IMR-90 (cell line): ENCODE measurements around the gene WAC. TPM values are rescaled to one million over a fixed set of nuclear protein-coding genes. Genes with fewer than 3 reads are reported as not detected.

Experiments
- ATAC-seq: fragments of 200-7000 bp; cut with Tn5 transposase; 2 replicates; pipeline ENCODE4 v1.9.1; 2020; ENCODE audit warnings: low read depth, mild to moderate bottlenecking, moderate library complexity
- BruUV-seq: library from RNA; stranded (reverse); fragments of 400-500 nt; replicated peaks from 2 replicates; lab custom pipeline; 2021; lab: Mats Ljungman, UMichigan
- CTCF ChIA-PET: fragments of 300-600 bp; formaldehyde crosslinking; extraction: SDS; loops from one replicate; lab custom pipeline; 2021; ENCODE audit warnings: antibody characterized with exemption; lab: Yijun Ruan, JAX
- POLR2A ChIA-PET: fragments of 300-600 bp; sonication (Branson Sonifier 250); formaldehyde crosslinking; loops from one replicate; lab custom pipeline; 2022; ENCODE audit warnings: antibody characterized with exemption; ENCODE audit not compliant: unreplicated experiment; lab: Charles Lee
- DNase-seq: peaks from one replicate; pipeline ENCODE4 v3.0.0; 2013
- H2AFZ ChIP-seq: replicated peaks from 2 replicates; pipeline ENCODE3; 2013; ENCODE audit warnings: low read length, mild to moderate bottlenecking; ENCODE audit not compliant: poor library complexity
- H2AK5ac ChIP-seq: 2 replicates; pipeline ENCODE4 v1.6.1; 2013; ENCODE audit warnings: low read depth, low read length, inconsistent platforms
- H2AK9ac ChIP-seq: replicated peaks from 2 replicates; pipeline ENCODE3; 2013; ENCODE audit warnings: mild to moderate bottlenecking, low read depth, low read length, moderate library complexity; ENCODE audit not compliant: poor library complexity
- H2BK120ac ChIP-seq: 2 replicates; pipeline ENCODE4 v1.6.1; 2013; ENCODE audit warnings: low read depth, low read length, inconsistent platforms
- H2BK15ac ChIP-seq: 3 replicates; pipeline ENCODE4 v1.6.1; 2013; ENCODE audit warnings: low read depth, low read length, inconsistent platforms
- H2BK20ac ChIP-seq: 2 replicates; pipeline ENCODE4 v1.6.1; 2013; ENCODE audit warnings: low read depth, mild to moderate bottlenecking, inconsistent platforms, low read length, moderate library complexity
- H2BK5ac ChIP-seq: 2 replicates; pipeline ENCODE4 v1.6.1; 2013; ENCODE audit warnings: mild to moderate bottlenecking, low read depth, low read length, inconsistent platforms; ENCODE audit not compliant: poor library complexity, severe bottlenecking
- H3K14ac ChIP-seq: replicated peaks from 2 replicates; pipeline ENCODE4 v1.6.1; 2013; ENCODE audit warnings: low read depth, low read length, inconsistent platforms
- H3K18ac ChIP-seq: 2 replicates; pipeline ENCODE4 v1.6.1; 2013; ENCODE audit warnings: low read depth, low read length, control low read depth
- H3K23ac ChIP-seq: 2 replicates; pipeline ENCODE4 v1.6.1; 2013; ENCODE audit warnings: low read depth, low read length, inconsistent platforms
- H3K27ac ChIP-seq: 2 replicates; pipeline ENCODE4 v1.5.1; 2013; ENCODE audit warnings: mild to moderate bottlenecking, control low read depth, low read length; ENCODE audit not compliant: insufficient read depth
- H3K27me3 ChIP-seq: 2 replicates; pipeline ENCODE4 v1.6.1; 2013; ENCODE audit warnings: low read length; ENCODE audit not compliant: control insufficient read depth, insufficient read depth
- H3K36me3 ChIP-seq: 2 replicates; pipeline ENCODE4 v1.6.1; 2013; ENCODE audit warnings: low read length, mixed read lengths; ENCODE audit not compliant: control insufficient read depth, insufficient read depth
- H3K4ac ChIP-seq: 2 replicates; pipeline ENCODE4 v1.6.1; 2013; ENCODE audit warnings: low read depth, low read length, inconsistent platforms
- H3K4me1 ChIP-seq: 2 replicates; pipeline ENCODE4 v1.6.1; 2013; ENCODE audit warnings: low read length, mixed read lengths; ENCODE audit not compliant: control insufficient read depth, insufficient read depth
- H3K4me2 ChIP-seq: 2 replicates; pipeline ENCODE4 v1.6.1; 2013; ENCODE audit warnings: low read depth, mild to moderate bottlenecking, control low read depth, low read length, moderate library complexity
- H3K4me3 ChIP-seq: 2 replicates; pipeline ENCODE4 v1.5.1; 2013; ENCODE audit warnings: low read depth, mild to moderate bottlenecking, control low read depth, low read length, moderate library complexity; ENCODE audit not compliant: insufficient read depth
- H3K56ac ChIP-seq: 2 replicates; pipeline ENCODE4 v1.6.1; 2013; ENCODE audit warnings: low read length, inconsistent platforms; ENCODE audit not compliant: insufficient read depth; ENCODE audit errors: extremely low read depth
- H3K79me1 ChIP-seq, 2 experiments: 2 replicates each; pipeline ENCODE4 v1.6.1; 2013; ENCODE audit warnings: low read length in 2 of 2, inconsistent platforms in 1 of 2, low read depth in 1 of 2
- H3K9ac ChIP-seq: 2 replicates; pipeline ENCODE4 v1.6.1; 2013; ENCODE audit warnings: low read depth, low read length, control low read depth
- H3K9me1 ChIP-seq: 2 replicates; pipeline ENCODE4 v1.6.1; 2013; ENCODE audit warnings: low read length, inconsistent platforms; ENCODE audit not compliant: insufficient read depth
- H3K9me3 ChIP-seq: 2 replicates; pipeline ENCODE4 v1.6.1; 2013; ENCODE audit warnings: low read length; ENCODE audit not compliant: control insufficient read depth, insufficient read depth
- H4K20me1 ChIP-seq: 2 replicates; pipeline ENCODE4 v1.6.1; 2013; ENCODE audit warnings: low read length, inconsistent platforms; ENCODE audit not compliant: insufficient read depth
- H4K5ac ChIP-seq: 2 replicates; pipeline ENCODE4 v1.6.1; 2013; ENCODE audit warnings: mild to moderate bottlenecking, low read depth, low read length, control low read depth
- H4K8ac ChIP-seq, 2 experiments: 2 replicates each; pipeline ENCODE4 v1.6.1; 2013; ENCODE audit warnings: low read depth in 2 of 2, low read length in 2 of 2, control low read depth in 1 of 2, inconsistent platforms in 1 of 2
- H4K91ac ChIP-seq: 2 replicates; pipeline ENCODE4 v1.6.1; 2013; ENCODE audit warnings: low read depth, low read length, inconsistent platforms; ENCODE audit not compliant: insufficient read depth
- BHLHE40 ChIP-seq: fragments of 150-350 bp; IDR thresholded peaks from 2 replicates; pipeline ENCODE4 v1.6.1; 2016; ENCODE audit warnings: mild to moderate bottlenecking, low read depth, low read length
- CHD1 ChIP-seq: IDR thresholded peaks from 2 replicates; pipeline ENCODE4 v1.6.1; 2012; ENCODE audit warnings: low read depth, low read length, improper control_type of control experiment
- MAZ ChIP-seq: IDR thresholded peaks from 2 replicates; pipeline ENCODE4 v1.6.1; 2012; ENCODE audit warnings: low read depth, mild to moderate bottlenecking, low read length, improper control_type of control experiment, moderate library complexity, borderline replicate concordance
- MXI1 ChIP-seq: IDR thresholded peaks from 2 replicates; pipeline ENCODE4 v1.6.1; 2012; ENCODE audit warnings: low read depth, mild to moderate bottlenecking, low read length, moderate library complexity, borderline replicate concordance
- POLR2A ChIP-seq: IDR thresholded peaks from 2 replicates; pipeline ENCODE4 v1.6.1; 2012; ENCODE audit warnings: mild to moderate bottlenecking, low read depth, low read length
- WGBS, 2 experiments: methylation state at CpG; one replicate each; pipeline versions ENCODE4 v1.1.5 to v1.1.7; 2013; ENCODE audit warnings: missing lambda C conversion rate in 2 of 2; ENCODE audit not compliant: insufficient read length in 1 of 2; ENCODE audit errors: extremely low coverage in 2 of 2; 5-methylcytosine and 5-hydroxymethylcytosine counted together
- dilution Hi-C: fragments of 300-500 bp; cut with HindIII; formaldehyde crosslinking; loops from one replicate; pipeline ENCODE4 v1.14.3; 2018; ENCODE audit warnings: low sequenced_read_pairs; ENCODE audit not compliant: unreplicated experiment
- in situ Hi-C: fragments of 300-500 bp; cut with MboI; formaldehyde crosslinking; loops from 3 replicates; pipeline ENCODE4 v1.14.3; 2019; ENCODE audit warnings: low sequenced_read_pairs, inconsistent platforms, mixed read lengths
- intact Hi-C: fragments of 100-400 bp; cut with micrococcal nuclease; formaldehyde crosslinking; loops from 2 replicates; pipeline ENCODE4 v1.10.0; 2022
- polyA plus RNA-seq, 3 experiments: library from polyadenylated mRNA; depleted of rRNA; stranded (reverse); fragments of >200 nt; gene quantifications; 2 replicates each; pipeline ENCODE4 v1.2.3, GENCODE V29; 2012; ENCODE audit warnings: low replicate concordance in 1 of 3
- total RNA-seq: library from RNA; depleted of rRNA; stranded (reverse); fragments of >200 nt; gene quantifications from 2 replicates; pipeline ENCODE4 v1.2.3, GENCODE V29; 2012

WAC gene
- total and polyA plus RNA-seq, 2 of the 4 experiments (the other 2 are of a cell fraction), result 39.6 to 52.2 TPM

- H3K79me1 ChIP-seq, result peaks cover 16 to 53% of the 10 kb centered on the region in 2 experiments
- H2AK5ac ChIP-seq, result peak overlapping the region; percentile 71
- H4K8ac ChIP-seq, result peak overlapping the region; percentile 54 to 90; a peak in 3 of 4 replicates
- peak overlapping the region; percentile 93 for H2AK9ac ChIP-seq
- H3K9me1 ChIP-seq, result peaks cover 5% of the 10 kb centered on the region; the same call in 1 of the 2 replicates
- 2% methylated on average over 8 of the region's 64 CpGs; no CpG with 5 or more reads in 1 of the 2 experiments for WGBS, 2 experiments
- intact Hi-C loops, result no loop called here
- peak overlapping the region; percentile 99 for H3K27ac ChIP-seq
- H2BK20ac ChIP-seq, result no peak overlapping the region
- peaks cover 18% of the 10 kb centered on the region for H3K36me3 ChIP-seq
- peak overlapping the region; percentile 92 for H3K4me3 ChIP-seq
- peaks cover 45% of the 10 kb centered on the region for H4K20me1 ChIP-seq
- dilution Hi-C loops, result no loop called here
- H3K56ac ChIP-seq, result peak overlapping the region; percentile 96
- in situ Hi-C loops, result no loop called here
- ATAC-seq, result peak; percentile 42
- TF ChIP-seq BHLHE40, result no peak
- TF ChIP-seq POLR2A, result no peak
- TF ChIP-seq MXI1, result peak; percentile 46; the same call in 1 of the 2 replicates
- TF ChIP-seq CHD1, result no peak
- peak; percentile 12; the same call in 1 of the 2 replicates for TF ChIP-seq MAZ
- H3K18ac ChIP-seq, result peak overlapping the region; percentile 93
- peak overlapping the region; percentile 99 for H3K4me2 ChIP-seq
- H3K9ac ChIP-seq, result peak overlapping the region; percentile 100
- H3K27me3 ChIP-seq, result no peaks in the 10 kb centered on the region
- peak overlapping the region; percentile 100 for H3K14ac ChIP-seq
- peak overlapping the region; percentile 97 for H2BK5ac ChIP-seq
- no peak overlapping the region for H2BK15ac ChIP-seq
- BruUV-seq, result no TSS peak
- H4K5ac ChIP-seq, result peak overlapping the region; percentile 92
- H2BK120ac ChIP-seq, result peak overlapping the region; percentile 36; the same call in 1 of the 2 replicates
- H3K9me3 ChIP-seq, result no peaks in the 10 kb centered on the region
- CTCF ChIA-PET, result no interaction called here
- peak overlapping the region; percentile 99 for H3K23ac ChIP-seq
- H4K91ac ChIP-seq, result peak overlapping the region; percentile 74
- POLR2A ChIA-PET, result interaction anchor here (0.6 to 1.5 kb wide), 2 partner anchors 12 to 47 kb away, joined by 3 to 10 read pairs; no protein-coding TSS in a partner anchor
- DNase-seq, result peak; percentile 26
- no peaks in the 10 kb centered on the region; the same call in 1 of the 2 replicates for H3K4me1 ChIP-seq
- H2AFZ ChIP-seq, result peak overlapping the region; percentile 100
- peak overlapping the region; percentile 90 for H3K4ac ChIP-seq
Measured at GRCh38 chr10:28533571-28534304, 820 bp downstream of the WAC start.
